GM19240 (cell line): ENCODE data around the gene NFIX.

Experiments
- DNase-seq: peaks from one replicate; pipeline ENCODE4 v3.0.0; 2011; ENCODE audit warnings: low spot score; ENCODE audit not compliant: insufficient read length

Gene NFIX

GRCh38 chr19:13071444-13072187, 76.3 kb downstream of the NFIX start:
- no peak for DNase-seq

GRCh38 chr19:13072188-13072908, 77.1 kb downstream of the NFIX start:
- no peak for DNase-seq

GRCh38 chr19:13073263-13073662, 78.0 kb downstream of the NFIX start:
- DNase-seq = no peak

GRCh38 chr19:13074378-13074777, 79.1 kb downstream of the NFIX start:
- no peak for DNase-seq

- no peak for DNase-seq
Observed at GRCh38 chr19:13076320-13076719, 81.0 kb downstream of the NFIX start.

- DNase-seq = no peak
Observed at GRCh38 chr19:13076787-13077186, 81.5 kb downstream of the NFIX start.

- no peak for DNase-seq
Observed at GRCh38 chr19:13077240-13077639, 82.0 kb downstream of the NFIX start.

GRCh38 chr19:13078381-13078780, 83.1 kb downstream of the NFIX start:
- no peak for DNase-seq

- no peak for DNase-seq
Observed at GRCh38 chr19:13078897-13079541, 83.7 kb downstream of the NFIX start.

GRCh38 chr19:13079542-13079986, 84.3 kb downstream of the NFIX start:
- DNase-seq = no peak

GRCh38 chr19:13082192-13083007, 87.1 kb downstream of the NFIX start:
- no peak for DNase-seq

- no peak for DNase-seq
Observed at GRCh38 chr19:13083008-13083404, 87.7 kb downstream of the NFIX start.

- no peak for DNase-seq
Observed at GRCh38 chr19:13083627-13084026, 88.4 kb downstream of the NFIX start.

- DNase-seq = no peak
Observed at GRCh38 chr19:13085666-13086065, 90.4 kb downstream of the NFIX start.

GRCh38 chr19:13086341-13086740, 91.1 kb downstream of the NFIX start:
- no peak for DNase-seq

GRCh38 chr19:13087295-13087694, 92.0 kb downstream of the NFIX start:
- no peak for DNase-seq

GRCh38 chr19:13087795-13088537, 92.7 kb downstream of the NFIX start:
- no peak for DNase-seq

- no peak for DNase-seq
Observed at GRCh38 chr19:13089139-13089856, 94.0 kb downstream of the NFIX start.

- no peak for DNase-seq
Observed at GRCh38 chr19:13089857-13090507, 94.7 kb downstream of the NFIX start.
